HG03378 (cell line): Measurements from ENCODE around the gene SLC14A1.

Source experiments
- ATAC-seq: cut with Tn5 transposase; IDR thresholded peaks from one replicate; pipeline ENCODE4 v1.9.1; 2021; ENCODE audit warnings: mild to moderate bottlenecking, moderate library complexity; ENCODE audit not compliant: unreplicated experiment

SLC14A1 gene

DNA sequence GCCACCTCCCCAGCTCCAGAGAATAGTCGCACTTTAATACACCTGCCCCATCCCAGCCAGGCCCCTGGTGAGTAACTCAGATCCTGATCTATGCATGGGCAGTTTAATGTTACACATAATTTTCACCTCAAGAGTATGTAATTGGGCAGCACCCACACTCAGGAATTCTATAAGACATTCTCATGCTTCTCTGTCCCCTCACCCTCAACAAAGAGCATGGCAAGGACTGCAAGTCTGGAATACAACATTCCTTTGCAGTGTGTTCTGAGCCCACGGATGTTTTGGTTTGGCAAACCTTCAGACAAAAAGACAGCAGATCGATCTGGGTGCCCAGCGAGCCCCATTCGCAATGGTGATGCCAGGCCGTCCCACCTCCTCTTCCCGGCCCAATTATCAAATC lies 4.9 kb upstream of the SLC14A1 start:
- ATAC-seq: no peak

DNA sequence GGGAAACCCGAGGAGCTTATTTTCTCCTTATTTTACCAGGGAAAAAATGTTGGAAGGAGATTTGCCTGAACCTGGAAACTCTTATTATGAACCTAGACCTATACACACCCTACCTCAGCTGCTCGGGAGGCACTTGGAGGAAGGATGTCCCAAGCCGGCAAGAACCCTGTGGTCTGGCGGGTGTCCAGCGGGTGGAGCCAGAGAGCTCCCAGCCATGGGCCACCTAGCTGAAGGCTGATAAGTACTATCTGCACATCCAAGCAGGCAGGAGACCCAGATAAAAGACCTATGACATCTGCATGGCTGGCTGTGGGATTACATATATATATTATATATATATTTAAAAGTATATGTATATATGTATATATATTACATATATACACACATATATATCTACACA lies 1.1 kb upstream of the SLC14A1 start:
- ATAC-seq: peak; percentile 85

DNA sequence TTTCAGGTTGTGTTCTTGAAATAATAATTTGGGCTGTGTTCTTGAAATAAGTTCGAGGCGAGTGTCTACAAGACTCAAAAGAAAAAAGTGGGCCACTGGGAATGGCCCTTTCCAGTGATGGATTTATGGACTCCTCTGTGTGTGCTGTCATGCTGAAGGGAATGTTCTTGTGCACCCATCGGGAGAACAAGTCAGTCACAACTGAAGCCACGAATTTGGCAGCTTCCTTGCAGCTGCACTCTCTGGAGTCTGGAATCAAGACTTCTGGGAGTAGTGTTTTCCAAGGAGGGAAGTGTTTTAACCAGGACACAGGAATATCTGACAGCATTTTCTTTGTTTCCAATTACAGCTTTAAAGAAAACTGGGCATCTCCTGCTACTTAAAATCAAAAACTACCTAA lies 620 bp downstream of the SLC14A1 start:
- no peak for ATAC-seq

DNA sequence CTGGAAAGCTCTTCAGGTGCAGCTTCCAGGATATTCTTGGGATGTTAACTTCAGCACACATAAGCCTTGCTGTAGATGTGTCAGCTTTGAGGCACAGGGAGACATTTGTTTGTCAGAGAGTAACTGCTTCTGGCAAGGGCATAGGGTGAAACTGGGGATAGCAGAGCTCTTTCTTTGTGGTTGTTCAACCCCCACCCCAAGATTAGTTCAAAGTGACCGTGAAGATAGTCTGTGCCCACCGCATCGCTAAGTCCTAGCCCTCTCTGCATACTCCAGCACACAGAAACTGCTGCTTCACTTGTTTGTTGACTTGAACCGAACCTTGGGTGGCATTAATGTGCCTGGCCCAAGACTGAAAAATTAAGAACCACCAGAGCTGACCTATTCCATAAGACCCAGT lies 1.4 kb downstream of the SLC14A1 start:
- ATAC-seq: no peak

DNA sequence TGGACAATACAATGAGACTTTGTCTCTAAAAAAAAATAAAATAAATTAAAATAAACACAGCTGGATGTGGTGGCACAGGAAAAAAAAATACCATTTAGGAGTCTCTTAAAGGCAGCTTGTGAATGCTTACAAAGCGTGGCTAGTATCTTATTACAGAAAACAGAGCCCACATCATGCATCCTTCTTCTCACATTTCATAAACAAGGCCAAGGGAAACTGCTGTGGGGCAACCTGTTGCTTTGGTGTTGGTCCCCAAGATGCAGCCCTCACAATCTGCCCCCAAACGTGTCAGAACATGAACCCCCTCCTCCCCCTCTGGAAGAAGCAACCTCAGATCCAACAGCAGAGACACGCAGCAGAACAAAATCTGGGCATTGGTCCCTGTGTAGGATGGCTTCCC lies 2.6 kb downstream of the SLC14A1 start:
- ATAC-seq: no peak

DNA sequence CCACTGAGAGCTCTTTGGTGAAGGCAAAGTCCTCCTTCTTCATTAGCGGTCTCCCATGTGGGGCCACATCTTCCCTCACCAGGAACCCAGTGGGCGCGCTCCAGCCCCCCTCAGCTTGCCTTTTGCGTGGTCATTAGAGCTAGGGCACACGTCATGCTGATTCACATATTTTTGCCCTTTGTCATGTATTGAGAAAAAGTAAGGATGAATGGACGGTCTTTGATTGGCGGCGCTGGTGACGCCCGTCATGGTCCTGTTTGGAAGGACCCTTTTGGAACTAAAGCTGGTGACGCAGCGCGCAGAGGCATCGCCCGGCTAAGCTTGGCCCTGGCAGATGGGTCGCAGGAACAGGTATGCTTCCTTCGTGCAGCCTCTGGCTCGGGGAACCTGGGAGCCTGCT lies 3.1 kb downstream of the SLC14A1 start:
- ATAC-seq: no peak

DNA sequence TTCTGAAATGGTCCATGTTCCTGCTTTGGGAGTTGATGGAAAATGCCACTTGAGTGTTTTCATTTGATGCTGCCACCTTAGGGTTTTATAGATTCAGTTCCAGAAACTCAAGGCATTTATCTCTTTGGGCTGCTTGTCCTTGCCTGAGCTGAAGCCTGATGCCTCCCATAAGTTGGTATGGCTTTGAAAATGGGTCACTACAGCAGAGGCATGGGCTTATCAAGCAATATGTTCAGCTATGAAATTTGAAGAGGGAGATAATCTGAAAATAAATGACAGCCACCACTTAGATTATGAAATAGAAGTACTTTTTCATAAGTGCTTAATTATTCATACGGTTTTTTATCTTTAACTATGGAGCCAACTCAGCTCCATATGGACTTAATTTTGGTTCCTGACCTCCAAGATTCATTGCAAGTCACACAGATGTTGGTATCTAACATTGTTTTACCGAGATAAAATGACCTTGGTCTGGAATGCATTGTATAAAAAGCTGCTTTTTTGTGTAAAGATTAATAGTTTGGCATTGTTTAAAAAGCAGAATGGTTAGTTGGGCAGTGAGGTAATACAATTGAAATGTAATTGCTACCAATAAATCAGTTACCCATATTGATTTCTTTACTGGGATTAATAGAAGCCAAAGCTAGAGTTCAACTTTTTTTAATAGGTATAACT lies 4.5 kb downstream of the SLC14A1 start:
- no peak for ATAC-seq

DNA sequence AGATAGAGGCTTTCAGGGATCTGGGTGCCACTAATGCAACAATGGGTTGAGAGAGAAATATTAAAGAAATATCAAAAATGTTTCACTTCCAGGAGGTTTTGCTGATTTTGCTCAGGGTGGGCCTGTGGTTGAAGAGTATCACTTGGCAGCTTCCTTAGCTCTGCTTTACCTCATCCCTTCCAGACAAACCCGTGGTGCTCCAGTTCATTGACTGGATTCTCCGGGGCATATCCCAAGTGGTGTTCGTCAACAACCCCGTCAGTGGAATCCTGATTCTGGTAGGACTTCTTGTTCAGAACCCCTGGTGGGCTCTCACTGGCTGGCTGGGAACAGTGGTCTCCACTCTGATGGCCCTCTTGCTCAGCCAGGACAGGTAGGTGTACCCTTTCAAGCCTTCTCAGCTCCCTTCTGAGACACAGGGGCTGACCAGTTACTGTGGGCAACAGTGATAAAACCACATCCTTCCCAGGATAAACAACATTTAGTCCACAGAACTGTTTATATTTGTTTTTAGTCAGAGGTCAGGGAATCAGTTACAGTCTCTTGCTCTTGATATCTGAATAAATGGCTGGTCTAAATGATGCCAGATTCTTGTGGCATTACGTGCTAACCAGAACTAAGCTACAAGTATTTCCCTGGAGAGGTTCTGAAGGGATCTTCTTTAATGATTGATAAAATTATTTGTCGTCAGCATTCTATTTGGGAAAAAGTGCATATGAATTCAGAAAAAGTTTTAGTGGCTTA lies 7.0 kb downstream of the SLC14A1 start:
- no peak for ATAC-seq

DNA sequence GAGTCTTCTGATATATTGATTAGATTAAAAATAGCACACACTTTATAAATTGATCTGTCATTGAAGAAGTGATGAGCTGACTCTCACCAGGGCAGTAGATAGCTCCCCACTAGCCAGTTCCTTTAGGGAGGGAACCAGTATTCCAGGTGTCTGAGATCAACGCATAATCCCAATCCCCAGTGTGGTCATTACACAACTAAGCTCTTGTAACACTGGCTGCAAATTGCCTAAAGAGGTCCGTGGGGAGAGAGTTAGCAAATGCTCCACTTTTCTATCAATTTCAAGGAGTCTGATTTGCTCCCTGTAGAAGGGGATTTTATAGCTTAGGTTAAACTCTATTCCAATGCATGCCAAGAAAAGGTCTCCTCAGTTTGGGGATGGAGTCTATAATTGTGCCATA lies 7.7 kb downstream of the SLC14A1 start:
- no peak for ATAC-seq

DNA sequence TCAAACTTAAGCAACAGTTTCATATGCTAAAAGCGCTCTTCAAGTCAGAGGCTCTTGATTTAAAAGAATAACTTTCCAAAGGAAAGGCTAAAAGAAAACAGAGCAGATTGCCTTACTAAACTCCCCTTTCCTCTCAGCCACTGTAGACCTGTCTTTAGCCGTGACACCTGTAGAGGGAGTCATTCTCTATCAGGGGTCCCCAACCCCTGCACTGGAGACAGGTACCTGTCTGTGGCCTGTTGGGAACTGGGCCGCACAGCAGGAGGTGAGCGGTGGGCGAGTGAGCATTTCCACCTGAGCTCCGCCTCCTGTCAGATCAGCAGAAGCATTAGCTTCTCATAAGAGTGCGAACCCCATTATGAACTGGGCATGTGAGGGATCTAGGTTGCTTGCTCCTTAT lies 9.6 kb downstream of the SLC14A1 start:
- no peak for ATAC-seq

DNA sequence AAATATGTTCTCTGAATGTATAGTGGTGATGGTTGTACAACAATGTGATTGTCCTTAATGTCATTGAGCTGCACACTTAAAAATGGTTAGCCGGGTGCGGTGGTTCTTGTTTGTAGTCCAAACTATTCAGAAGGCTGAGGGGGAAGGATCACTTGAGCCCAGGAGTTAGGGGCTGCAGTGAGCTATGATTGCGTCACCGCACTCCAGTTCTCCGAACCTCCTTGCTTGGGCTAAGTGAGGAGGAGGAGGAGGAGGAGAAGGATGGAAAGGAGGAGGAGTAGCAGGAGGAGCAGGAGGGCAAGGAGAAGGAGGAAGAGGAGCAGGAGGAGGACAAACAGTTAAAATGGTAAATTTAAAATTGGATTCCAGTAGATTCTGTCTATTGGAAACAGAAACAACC lies 10.5 kb downstream of the SLC14A1 start:
- no peak for ATAC-seq

DNA sequence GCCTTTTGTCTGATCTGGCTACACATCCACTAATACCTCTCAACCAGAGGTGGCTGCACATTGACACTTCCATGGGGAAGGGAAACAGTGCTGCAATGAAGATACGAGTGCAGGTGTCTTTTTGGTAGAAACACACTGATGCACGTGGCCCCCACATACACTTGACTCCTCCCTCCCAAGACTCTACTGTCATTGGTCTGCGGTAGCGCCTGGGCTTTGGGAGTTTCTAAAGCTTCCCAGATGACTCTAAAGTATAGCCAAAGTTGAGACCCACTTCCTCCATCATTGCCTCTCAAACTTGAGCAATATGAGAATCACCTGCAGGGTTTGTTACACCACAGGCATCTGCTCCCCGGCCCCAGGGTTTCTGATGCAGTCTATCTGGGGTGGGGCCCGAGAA lies 11.0 kb downstream of the SLC14A1 start:
- no peak for ATAC-seq

DNA sequence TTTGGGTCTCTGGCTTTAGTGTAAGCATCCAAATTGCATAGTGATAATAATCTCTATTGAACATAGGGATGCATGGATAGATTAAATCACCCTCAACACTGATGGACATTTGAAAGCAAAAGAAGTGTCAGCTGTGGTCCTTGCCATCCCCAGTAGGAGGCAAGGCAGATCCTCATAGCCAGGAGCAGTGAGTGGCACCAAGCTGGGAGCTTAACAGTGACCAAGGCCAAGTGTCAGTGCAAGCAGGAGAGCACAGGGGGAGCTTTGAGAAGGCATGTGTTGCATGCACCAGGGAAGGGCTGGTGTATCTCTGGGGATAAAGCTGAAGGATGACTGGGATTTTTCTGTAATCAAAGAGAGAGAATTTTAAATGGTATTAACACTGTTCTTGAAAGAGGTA lies 14.7 kb downstream of the SLC14A1 start:
- no peak for ATAC-seq

DNA sequence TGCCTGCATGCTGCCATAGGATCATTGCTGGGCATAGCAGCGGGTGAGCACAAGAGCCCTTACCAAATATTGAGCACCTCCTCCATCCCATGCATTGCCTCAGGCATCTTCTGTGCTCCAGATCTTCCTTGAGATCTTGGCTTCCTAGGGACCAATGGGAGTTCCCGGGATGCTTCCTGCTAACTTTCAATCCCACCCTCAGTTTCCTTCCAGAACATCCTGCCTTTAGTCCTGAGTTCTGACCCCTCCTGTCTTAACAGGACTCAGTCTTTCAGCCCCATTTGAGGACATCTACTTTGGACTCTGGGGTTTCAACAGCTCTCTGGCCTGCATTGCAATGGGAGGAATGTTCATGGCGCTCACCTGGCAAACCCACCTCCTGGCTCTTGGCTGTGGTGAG lies 15.3 kb downstream of the SLC14A1 start:
- no peak for ATAC-seq

DNA sequence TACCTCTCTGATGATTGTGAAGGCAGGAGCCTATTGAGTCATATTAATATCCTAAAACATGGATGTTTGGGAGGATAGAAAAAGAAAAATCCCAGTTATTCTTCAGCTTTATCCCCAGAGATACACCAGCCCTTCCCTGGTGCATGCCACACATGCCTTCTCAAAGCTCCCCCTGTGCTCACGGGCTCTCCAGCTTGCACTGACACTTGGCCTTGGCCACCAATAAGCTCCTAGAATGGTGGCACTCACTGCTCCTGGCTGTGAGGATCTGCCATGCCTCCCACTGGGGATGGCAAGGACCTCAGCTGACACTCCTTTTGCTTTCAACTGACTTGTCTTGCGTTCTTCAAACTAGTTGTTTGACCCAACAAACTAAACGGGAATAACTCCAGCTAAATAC lies 15.9 kb downstream of the SLC14A1 start:
- no peak for ATAC-seq

DNA sequence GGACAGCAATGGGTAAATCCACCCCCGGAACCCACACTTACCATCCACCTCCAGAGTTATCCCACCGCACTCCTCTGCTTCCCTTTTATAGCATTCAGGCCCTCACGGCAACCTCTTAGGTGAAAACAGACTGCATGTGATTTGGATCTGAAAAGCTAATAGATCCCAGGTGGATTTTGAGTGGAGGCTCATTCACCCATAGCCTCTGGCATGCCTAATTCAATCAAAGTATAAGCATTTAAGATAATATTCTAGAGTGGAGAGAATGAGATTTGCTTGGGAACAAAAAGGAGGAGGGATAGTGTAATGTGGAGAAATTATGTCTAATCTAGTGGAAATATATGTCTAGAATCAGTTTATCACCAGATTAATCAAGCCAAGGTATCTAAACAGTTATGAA lies 17.1 kb downstream of the SLC14A1 start:
- ATAC-seq: no peak

DNA sequence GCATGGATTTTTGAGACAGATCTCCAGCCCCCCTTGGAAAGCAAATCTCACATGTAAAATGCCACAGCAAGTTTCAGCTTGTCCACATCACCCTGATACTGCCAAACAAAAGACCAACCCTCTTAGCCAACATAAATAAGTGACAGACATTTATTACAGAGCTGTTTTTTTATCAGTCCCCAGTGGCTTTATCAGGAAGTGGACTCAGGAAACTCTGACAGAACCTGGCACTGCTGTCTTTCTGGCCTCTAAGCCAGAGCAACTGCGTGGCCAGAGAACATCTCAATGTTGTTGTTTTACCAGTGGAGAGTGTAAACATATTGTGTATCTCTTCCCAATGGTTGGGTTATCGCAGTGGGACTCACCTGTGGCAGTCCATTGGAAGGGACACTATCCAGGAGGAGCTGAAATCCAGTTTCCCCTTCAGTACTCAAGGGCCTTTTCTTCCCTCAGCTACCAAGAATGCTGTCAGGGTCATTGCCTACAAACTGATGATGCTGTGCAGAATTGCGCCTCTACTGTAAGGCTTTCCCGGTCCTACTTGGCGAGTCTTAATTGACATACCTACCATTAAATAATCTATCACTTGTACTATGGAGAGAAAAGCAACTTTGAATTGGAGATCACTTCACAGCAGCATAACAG lies 22.0 kb downstream of the SLC14A1 start:
- no peak for ATAC-seq

DNA sequence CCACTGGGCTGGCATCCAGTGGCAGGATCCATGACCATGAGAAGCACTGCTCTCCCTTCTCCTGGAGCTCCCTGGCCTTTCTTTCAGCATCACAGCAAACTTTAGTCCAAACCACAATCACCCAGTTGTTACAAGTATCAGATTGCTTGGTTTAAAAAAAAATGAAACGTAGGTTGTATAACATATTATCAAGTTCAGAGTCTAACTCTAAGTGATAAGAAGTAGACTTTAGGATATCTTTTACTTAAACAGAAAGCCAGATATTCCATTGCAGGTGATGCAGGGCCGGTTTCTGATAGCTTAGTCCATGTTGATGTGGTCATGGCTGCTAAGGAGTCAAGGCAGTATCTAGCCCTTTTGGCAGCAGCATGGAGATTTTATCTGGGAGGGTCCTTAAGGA lies 24.5 kb downstream of the SLC14A1 start:
- no peak for ATAC-seq

DNA sequence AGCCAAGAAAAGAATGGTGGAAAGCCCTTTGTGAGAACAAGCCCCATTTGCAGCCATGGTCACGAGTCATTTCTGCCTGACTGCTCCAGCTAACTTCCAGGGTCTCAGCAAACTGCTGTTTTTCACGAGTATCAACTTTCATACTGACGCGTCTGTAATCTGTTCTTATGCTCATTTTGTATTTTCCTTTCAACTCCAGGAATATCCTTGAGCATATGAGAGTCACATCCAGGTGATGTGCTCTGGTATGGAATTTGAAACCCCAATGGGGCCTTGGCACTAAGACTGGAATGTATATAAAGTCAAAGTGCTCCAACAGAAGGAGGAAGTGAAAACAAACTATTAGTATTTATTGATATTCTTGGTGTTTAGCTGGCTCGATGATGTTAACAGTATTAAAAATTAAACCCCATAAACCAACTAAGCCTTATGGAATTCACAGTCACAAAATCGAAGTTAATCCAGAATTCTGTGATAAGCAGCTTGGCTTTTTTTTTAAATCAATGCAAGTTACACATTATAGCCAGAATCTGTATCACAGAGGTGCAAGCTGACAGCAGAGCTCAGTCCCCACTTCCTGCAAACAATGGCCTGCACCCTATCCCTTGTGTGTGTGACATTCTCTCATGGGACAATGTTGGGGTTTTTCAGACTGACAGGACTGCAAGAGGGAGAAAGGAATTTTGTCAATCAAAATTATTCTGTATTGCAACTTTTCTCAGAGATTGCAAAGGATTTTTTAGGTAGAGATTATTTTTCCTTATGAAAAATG lies 26.1 kb downstream of the SLC14A1 start:
- ATAC-seq: peak; percentile 77

DNA sequence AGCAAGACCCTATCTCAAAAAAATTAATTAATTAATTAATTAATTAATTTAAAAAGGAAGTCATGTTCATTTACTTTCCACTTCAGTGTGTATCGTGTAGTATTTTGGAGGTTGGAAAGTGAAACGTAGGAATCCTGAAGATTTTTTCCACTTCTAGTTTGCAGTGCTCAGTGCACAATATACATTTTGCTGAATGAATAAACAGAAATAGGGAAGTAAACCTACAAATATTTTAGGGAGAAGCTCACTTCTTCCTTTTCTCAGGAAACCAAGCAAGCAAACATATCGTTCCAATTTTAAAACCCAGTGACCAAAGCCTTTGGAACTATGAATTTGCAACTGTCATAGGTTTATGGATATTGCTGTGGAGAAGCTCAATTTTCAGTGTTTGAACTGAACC lies 27.8 kb downstream of the SLC14A1 start:
- no peak for ATAC-seq

DNA sequence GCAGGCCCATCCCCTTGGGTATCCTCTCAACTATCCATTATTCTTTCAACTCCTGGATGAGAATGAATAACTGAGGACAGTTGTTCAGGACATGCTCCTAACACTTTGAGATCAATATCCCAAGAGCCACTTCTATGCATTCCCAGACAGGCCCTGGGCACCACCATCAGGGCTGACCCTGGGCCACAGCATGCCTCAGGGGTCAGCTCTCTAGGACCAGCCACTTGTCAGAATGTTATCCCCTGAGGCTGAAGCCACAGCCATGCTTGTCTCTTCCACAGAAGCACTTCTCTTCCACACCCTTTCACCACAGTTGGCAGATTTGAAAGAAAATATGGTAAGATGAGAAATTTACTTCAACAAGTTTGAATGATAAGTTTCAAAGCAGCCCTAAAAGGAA lies 28.7 kb downstream of the SLC14A1 start:
- ATAC-seq: no peak

DNA sequence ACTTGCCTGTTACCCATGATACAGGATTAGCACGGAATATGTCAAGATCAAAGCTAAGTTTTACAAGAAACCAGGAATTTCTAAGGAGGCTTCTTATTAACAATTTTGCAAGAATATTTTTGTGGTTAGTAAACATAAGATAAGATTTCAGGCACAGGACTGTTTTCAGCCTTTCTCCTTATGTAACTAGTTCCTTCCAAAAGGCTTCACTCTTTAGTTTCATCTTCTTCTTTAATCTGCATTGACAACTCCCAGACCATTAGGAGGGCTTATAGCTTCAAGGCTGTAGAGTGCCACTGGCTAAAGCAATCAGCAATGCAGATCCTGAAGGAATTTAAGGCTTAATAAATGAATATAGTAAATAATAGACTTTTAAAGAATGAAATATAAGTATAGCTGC lies 29.3 kb downstream of the SLC14A1 start:
- ATAC-seq: no peak
